GM21381 (cell line): ENCODE measurements around the gene C2orf78.
"Not testable (repeated sequence)": the region's sequence is repeated elsewhere in the genome, so short reads cannot be mapped to it uniquely, and the experiment has no call there.

Experiments
- ATAC-seq: cut with Tn5 transposase; IDR thresholded peaks from one replicate; pipeline ENCODE4 v1.9.1; 2021; ENCODE audit warnings: mild to moderate bottlenecking, moderate library complexity; ENCODE audit not compliant: unreplicated experiment

The C2orf78 gene

GRCh38 chr2:73783883-73784282 is at the start of gene C2orf78:
Gene C2orf78, plus strand, starts transcription at chr2:73784183. Its CDS starts 127 bp downstream, at chr2:73784310.
- not testable (repeated sequence) for ATAC-seq

DNA sequence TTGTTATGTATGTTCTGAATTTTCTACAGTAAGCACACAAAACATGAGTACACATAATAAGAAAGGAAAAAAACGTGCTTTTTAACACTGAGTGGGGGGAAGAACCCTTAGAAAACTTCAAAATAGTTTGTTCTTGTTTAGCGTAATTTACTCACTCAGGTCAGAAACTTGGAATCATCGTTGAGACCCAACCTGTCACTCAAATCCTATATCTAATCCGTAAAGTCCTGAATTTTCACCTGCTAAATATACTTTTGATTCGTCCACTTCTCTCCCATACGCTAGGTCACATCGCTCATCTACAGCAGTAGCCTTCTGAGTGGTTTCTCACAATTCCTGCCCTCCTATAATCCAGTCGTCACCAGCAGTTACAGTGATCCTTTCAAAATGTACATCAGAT is 47.6 kb upstream of the C2orf78 start:
- ATAC-seq: no peak

GRCh38 chr2:73736855-73737779 is 46.9 kb upstream of the C2orf78 start, which contains the start of gene TPRKB:
Gene TPRKB, minus strand, starts transcription at chr2:73737345. Its CDS starts 2,776 bp downstream, at chr2:73734569.
- ATAC-seq: peak; percentile 96

- ATAC-seq: no peak
Observed at GRCh38 chr2:73739101-73739500, 44.9 kb upstream of the C2orf78 start.

DNA sequence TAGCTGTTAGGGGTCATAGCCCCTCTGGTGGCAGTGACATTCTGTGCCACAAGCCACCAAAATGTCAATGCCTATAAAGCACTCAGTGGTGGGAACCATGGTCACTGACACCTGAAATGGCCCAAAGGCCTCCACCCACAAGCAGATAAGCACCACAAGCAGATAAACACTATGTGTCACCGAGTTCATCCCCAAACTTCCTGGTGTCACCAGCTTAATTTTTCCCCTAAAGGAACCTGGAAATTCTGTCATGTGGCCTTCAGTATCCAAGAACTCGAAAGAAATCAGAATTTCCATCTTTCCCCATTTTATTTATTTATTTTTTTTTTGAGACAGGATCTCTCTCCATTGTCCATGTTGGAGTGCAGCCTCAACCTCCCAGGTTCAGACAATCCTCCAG is 43.2 kb upstream of the C2orf78 start:
- ATAC-seq: no peak

DNA sequence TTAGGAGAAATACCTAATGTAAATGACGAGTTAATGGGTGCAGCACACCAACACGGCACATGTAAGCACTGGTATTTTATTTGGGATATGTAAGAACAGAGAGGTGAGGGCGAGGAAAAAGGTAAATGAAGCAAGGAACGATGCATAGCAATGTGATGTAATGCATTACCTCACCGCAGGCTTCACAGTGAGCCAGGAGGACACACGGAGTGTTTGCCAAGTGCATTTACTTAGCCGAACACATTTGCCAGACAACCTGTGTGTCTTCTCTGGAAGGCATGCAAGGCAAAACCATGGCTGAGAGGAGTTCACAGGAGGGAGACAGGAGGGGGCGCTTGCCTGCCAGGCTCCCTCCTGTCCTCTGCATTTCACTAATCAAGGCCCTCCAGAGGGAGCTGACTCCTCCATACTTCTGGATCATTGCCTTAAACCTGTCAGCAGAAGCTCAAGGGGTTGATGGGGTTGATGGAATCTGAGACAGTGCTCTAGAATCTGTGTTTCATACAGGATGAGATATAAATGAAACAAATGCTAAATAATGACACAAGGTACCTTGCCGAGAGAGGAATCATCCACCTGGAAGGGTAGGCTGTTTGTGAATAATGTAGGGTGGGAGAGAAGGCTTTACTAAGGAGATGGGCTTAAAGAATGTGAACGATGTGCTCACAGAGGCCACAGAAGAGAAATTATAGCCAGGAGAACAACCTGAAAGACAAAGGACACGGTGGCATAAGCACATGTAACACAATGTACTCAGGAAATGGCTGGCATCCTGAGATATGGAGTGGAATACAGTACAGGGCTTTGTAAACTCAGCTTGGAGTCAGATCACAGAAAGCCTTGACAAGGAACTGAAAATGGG is 37.7 kb upstream of the C2orf78 start:
- no peak for ATAC-seq

- no peak for ATAC-seq
Observed at GRCh38 chr2:73746877-73747208, 37.1 kb upstream of the C2orf78 start.

GRCh38 chr2:73749314-73749713 is 34.7 kb upstream of the C2orf78 start:
- ATAC-seq: no peak

- not testable (repeated sequence) for ATAC-seq
Observed at GRCh38 chr2:73754332-73754731, 29.7 kb upstream of the C2orf78 start.

GRCh38 chr2:73759285-73759764 is 24.7 kb upstream of the C2orf78 start:
- no peak for ATAC-seq

DNA sequence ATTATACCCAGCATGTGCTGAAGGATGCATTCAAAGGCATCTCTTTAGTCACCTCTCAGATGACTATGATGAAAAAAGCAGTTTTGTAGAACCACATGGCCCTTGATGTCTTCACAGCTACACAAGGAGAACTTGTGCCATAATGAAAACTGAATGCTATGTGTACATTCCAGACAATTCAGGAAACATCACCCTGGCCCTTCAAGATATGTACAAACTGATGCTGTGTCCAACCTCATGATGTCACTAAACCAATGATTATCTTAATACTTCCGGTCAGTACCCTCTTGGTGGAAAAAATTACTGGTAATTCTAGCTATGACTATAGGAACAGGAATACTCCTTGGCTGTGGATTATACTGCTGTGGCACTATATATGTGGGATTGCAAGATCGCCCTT is 24.1 kb upstream of the C2orf78 start:
- no peak for ATAC-seq

DNA sequence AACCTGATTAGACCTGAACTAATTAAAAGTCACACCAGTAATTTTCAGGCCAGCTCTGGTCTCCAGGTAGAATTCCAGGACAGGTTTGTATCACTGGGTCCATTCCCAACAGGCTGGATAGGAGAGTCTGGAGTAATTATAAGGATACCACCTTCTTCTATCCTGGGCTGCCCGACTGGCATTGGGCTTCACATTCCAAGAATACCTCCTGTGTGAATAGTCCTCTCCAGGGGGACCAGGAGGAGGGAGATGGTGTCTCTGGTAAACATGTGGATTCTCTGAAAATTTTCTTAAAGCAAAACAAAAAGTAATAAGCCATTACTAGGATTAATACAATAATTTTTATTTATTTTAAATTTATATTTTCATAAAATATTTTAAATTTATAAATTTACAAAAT is 21.4 kb upstream of the C2orf78 start:
- ATAC-seq: no peak

- ATAC-seq: no peak
Observed at GRCh38 chr2:73764945-73765344, 19.0 kb upstream of the C2orf78 start.

GRCh38 chr2:73766349-73766748 is 17.6 kb upstream of the C2orf78 start:
- ATAC-seq: no peak

DNA sequence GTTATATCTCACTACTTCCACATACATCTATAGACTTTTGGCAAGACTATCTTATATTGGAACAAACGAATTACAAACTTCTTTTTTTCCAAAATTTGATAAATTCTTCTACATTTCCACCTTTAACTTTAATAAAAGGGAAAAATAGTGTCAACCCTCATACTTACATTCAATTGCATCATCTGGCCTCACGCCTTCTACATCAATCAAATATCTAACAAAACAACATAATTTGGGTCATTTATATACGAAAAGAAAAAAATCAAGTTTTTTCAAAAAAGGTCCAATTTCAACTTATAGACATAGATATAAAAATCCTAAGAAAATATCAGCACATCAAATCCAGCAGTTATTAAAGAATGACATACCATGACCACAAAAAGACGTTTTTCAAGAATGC is 17.0 kb upstream of the C2orf78 start:
- no peak for ATAC-seq

DNA sequence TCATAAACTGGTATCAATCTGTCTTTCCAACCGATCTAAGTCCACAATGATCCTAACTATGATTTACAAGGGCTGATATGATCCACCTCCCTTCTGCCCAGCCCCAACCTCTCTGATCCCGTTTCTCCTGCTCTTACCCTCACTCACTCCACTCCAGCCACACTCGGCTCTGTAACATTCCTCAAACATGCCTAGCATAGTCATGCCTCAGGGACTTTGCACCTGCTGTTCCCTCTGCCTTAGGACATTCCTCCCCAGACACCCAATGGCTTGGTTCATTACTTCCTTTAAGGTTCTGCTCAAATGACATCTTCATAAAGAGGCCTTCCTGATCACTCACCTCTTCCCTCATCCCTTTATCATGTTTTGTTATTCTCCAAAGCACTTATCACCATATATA is 13.3 kb upstream of the C2orf78 start:
- no peak for ATAC-seq

- no peak for ATAC-seq
Observed at GRCh38 chr2:73772819-73773218, 11.2 kb upstream of the C2orf78 start.

GRCh38 chr2:73776381-73776780 is 7.6 kb upstream of the C2orf78 start:
- ATAC-seq: no peak

- no peak for ATAC-seq
Observed at GRCh38 chr2:73776869-73777519, 7.0 kb upstream of the C2orf78 start.

- ATAC-seq: not testable (repeated sequence)
Observed at GRCh38 chr2:73778867-73779466, 5.0 kb upstream of the C2orf78 start.
